ENCODE data around the gene PDE8B. TPM values are rescaled to one million over a fixed set of nuclear protein-coding genes. Genes with fewer than 3 reads are reported as not detected.

Gene PDE8B
- total and polyA plus RNA-seq, 12 donors: 1.1 to 6.8 (median 4.8) TPM

- DNase-seq: no peak
- Histone ChIP-seq H3K36me3 (replicated peaks in 1 of 2) (no peaks in the 10 kb centered on the region), H3K4me3 (no peak overlapping the region), H3K27ac (no peak overlapping the region), H3K27me3 (no peaks in the 10 kb centered on the region), H3K9me3 (replicated peaks in 1 of 3) (no peaks in the 10 kb centered on the region), H3K4me1 (replicated peaks in 1 of 2) (no peaks in the 10 kb centered on the region)
- TF ChIP-seq CTCF (IDR thresholded peaks at IDR 0.05) (no peak), POLR2A (IDR thresholded peaks at IDR 0.05) (no peak)
- WGBS, 4 donors: 91 to 100% (median 96%) methylated on average over 1 of the region's 1 CpG
- intact Hi-C loops (cut with DNase I): no loop called here
Observed at GRCh38 chr5:77200663-77201062, 9.8 kb upstream of the PDE8B start.

GRCh38 chr5:77202145-77202544 is 8.3 kb upstream of the PDE8B start:
- no peak for TF ChIP-seq POLR2A (IDR thresholded peaks at IDR 0.05)
- TF ChIP-seq CTCF (IDR thresholded peaks at IDR 0.05): no peak
- Histone ChIP-seq H3K36me3 (replicated peaks in 1 of 2) (no peaks in the 10 kb centered on the region), H3K4me1 (replicated peaks in 1 of 2) (no peaks in the 10 kb centered on the region), H3K27ac (no peak overlapping the region), H3K9me3 (replicated peaks in 1 of 3) (no peaks in the 10 kb centered on the region), H3K27me3 (no peaks in the 10 kb centered on the region), H3K4me3 (no peak overlapping the region)
- no peak for DNase-seq
- intact Hi-C loops (cut with DNase I): no loop called here

GRCh38 chr5:77204967-77205366 is 5.5 kb upstream of the PDE8B start:
- TF ChIP-seq POLR2A (IDR thresholded peaks at IDR 0.05): no peak
- DNase-seq: no peak
- Histone ChIP-seq H3K36me3 (replicated peaks in 1 of 2) (no peaks in the 10 kb centered on the region), H3K27ac (no peak overlapping the region), H3K27me3 (no peaks in the 10 kb centered on the region), H3K4me1 (replicated peaks in 1 of 2) (no peaks in the 10 kb centered on the region), H3K4me3 (no peak overlapping the region), H3K9me3 (replicated peaks in 1 of 3) (no peaks in the 10 kb centered on the region)
- intact Hi-C loops (cut with DNase I): no loop called here
- 61 to 68% (median 64%) methylated on average over 2 of the region's 2 CpGs for WGBS, 4 donors

GRCh38 chr5:77208507-77209163 is 1.8 kb upstream of the PDE8B start:
- no peaks in the 10 kb centered on the region for H3K9me3 ChIP-seq (replicated peaks in 1 of 3)
- no peaks in the 10 kb centered on the region for H3K36me3 ChIP-seq (replicated peaks in 1 of 2)
- peaks cover 7% of the 10 kb centered on the region in 2 donors for H3K4me1 ChIP-seq (replicated peaks in 1 of 2)
- intact Hi-C loops (cut with DNase I): no loop called here
- peak in 1 of 7 donors; percentile 12 for DNase-seq
- peaks cover 8% of the 10 kb centered on the region for H3K27me3 ChIP-seq
- no peak overlapping the region for H3K27ac ChIP-seq
- H3K4me3 ChIP-seq: no peak overlapping the region
- WGBS, 4 donors: 80 to 95% (median 89%) methylated on average over 1 of the region's 1 CpG
- TF ChIP-seq CTCF (IDR thresholded peaks at IDR 0.05): no peak
- TF ChIP-seq POLR2A (IDR thresholded peaks at IDR 0.05): no peak

- H3K27ac ChIP-seq: no peak overlapping the region
- no peaks in the 10 kb centered on the region for H3K36me3 ChIP-seq (replicated peaks in 1 of 2)
- intact Hi-C loops (cut with DNase I): no loop called here
- peak overlapping the region in 1 of 4 donors; percentile 82 for H3K4me3 ChIP-seq
- H3K9me3 ChIP-seq (replicated peaks in 1 of 3): no peaks in the 10 kb centered on the region
- DNase-seq: no peak
- peaks cover 7% of the 10 kb centered on the region in 2 donors for H3K4me1 ChIP-seq (replicated peaks in 1 of 2)
- TF ChIP-seq POLR2A (IDR thresholded peaks at IDR 0.05) (no peak), CTCF (IDR thresholded peaks at IDR 0.05) (no peak)
- 72 to 86% (median 80%) methylated on average over 14 of the region's 14 CpGs for WGBS, 4 donors
- peaks cover 8% of the 10 kb centered on the region for H3K27me3 ChIP-seq
Observed at GRCh38 chr5:77209495-77210090, 887 bp upstream of the PDE8B start.
